ENCODE data around the gene LMAN2L. TPM values are rescaled to one million over a fixed set of nuclear protein-coding genes. Genes with fewer than 3 reads are reported as not detected.

Gene LMAN2L
- total and polyA plus RNA-seq, 2 donors (not counting 1 experiment from before 2014, with no cell fraction given) = 24.7 to 41.1 TPM

DNA sequence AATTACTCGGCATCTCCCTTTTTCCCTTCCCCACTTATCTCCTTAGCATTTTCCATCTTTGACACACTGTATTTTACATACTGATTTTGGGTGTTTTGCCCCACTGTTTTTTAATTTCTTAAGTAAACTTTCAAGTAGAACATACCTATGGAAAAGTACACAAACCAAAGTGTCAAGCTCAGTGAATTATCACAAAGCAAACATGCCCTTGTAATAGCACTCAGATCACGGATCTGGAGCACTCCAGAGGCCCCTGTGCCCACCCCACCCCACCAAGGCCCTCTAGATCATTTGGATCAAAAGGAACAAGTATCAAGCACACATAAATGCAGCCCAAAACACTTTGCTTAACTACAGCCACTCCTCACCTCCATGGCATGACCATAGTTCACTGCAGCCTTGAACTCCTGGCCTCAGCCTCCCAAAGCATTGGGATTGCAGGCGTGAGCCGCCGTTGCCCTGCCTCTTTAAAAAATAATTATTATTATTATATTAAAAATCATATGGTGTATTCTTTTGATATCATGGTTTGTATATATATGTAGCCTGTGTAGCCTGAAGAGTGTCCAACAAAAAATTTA, 59.2 kb downstream of the LMAN2L start:
- no peak overlapping the region for H3K27ac ChIP-seq (ENCODE audit: insufficient read depth, low read length)
- no peak for DNase-seq (ENCODE audit: low read depth in 2 of 2)
- H3K9me3 ChIP-seq (ENCODE audit: control insufficient read depth, insufficient read depth, low read depth, low read length) = no peaks in the 10 kb centered on the region
- no peak overlapping the region for H2AFZ ChIP-seq (ENCODE audit: low read length)
- no peaks in the 10 kb centered on the region for H3K4me1 ChIP-seq (ENCODE audit: control insufficient read depth, extremely low read depth, insufficient read depth, low read length)
- H3K9ac ChIP-seq (ENCODE audit: insufficient read depth, low read length) = no peak overlapping the region
- H3K36me3 ChIP-seq (ENCODE audit: control insufficient read depth, insufficient read depth, low read length) = no peaks in the 10 kb centered on the region
- H3K27me3 ChIP-seq (ENCODE audit: control insufficient read depth, insufficient read depth, low read length) = peaks cover 10% of the 10 kb centered on the region
- H3K4me2 ChIP-seq (ENCODE audit: extremely low read depth, insufficient read depth, low read length) = no peak overlapping the region
- H3K4me3 ChIP-seq (replicated peaks in 1 of 4; ENCODE audit: control extremely low read depth in 1 of 4, insufficient read depth in 1 of 4, low read depth in 3 of 4, low read length in 4 of 4) = no peak overlapping the region
- TF ChIP-seq EZH2 (IDR thresholded peaks at IDR 0.05; ENCODE audit: low read length, missing control alignments) = no peak
- TF ChIP-seq, protein P1, sequence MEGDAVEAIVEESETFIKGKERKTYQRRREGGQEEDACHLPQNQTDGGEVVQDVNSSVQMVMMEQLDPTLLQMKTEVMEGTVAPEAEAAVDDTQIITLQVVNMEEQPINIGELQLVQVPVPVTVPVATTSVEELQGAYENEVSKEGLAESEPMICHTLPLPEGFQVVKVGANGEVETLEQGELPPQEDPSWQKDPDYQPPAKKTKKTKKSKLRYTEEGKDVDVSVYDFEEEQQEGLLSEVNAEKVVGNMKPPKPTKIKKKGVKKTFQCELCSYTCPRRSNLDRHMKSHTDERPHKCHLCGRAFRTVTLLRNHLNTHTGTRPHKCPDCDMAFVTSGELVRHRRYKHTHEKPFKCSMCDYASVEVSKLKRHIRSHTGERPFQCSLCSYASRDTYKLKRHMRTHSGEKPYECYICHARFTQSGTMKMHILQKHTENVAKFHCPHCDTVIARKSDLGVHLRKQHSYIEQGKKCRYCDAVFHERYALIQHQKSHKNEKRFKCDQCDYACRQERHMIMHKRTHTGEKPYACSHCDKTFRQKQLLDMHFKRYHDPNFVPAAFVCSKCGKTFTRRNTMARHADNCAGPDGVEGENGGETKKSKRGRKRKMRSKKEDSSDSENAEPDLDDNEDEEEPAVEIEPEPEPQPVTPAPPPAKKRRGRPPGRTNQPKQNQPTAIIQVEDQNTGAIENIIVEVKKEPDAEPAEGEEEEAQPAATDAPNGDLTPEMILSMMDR (conservative IDR thresholded peaks at IDR 0.05 in 1 of 2, IDR thresholded peaks at IDR 0.05 in 1 of 2; ENCODE audit: low read depth in 1 of 2, low read length in 2 of 2) = no peak
- H4K20me1 ChIP-seq (ENCODE audit: control insufficient read depth, extremely low read depth, insufficient read depth, low read length) = no peaks in the 10 kb centered on the region
- no peaks in the 10 kb centered on the region for H3K79me2 ChIP-seq (ENCODE audit: control insufficient read depth, insufficient read depth, low read length)

DNA sequence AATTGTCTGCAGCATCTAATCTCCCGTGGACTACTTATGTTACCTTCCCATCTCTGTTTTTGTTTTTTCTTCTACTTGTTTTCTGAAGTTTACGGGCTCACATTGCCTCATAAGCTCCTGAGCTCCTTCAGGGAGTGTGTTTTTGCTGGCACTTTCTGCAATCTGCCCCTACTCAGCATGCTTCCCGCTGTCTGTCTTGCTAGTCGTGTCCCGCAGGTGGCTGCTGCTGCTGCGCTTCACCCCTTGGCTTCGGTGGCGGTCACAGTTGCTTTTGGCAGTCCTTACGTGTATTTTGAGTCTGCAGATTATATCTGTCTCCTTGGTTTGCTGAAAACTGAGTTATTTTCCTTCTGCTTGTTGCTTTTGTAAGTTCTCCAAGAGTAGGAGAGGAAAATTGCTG, 60.0 kb downstream of the LMAN2L start:
- no peak overlapping the region for H3K4me2 ChIP-seq (ENCODE audit: extremely low read depth, insufficient read depth, low read length)
- H3K27me3 ChIP-seq (ENCODE audit: control insufficient read depth, insufficient read depth, low read length) = peaks cover 7% of the 10 kb centered on the region
- H3K27ac ChIP-seq (ENCODE audit: insufficient read depth, low read length) = no peak overlapping the region
- H3K36me3 ChIP-seq (ENCODE audit: control insufficient read depth, insufficient read depth, low read length) = no peaks in the 10 kb centered on the region
- DNase-seq (ENCODE audit: low read depth in 2 of 2) = peak in 1 of 2 donors; percentile 5
- H3K9me3 ChIP-seq (ENCODE audit: control insufficient read depth, insufficient read depth, low read depth, low read length) = no peaks in the 10 kb centered on the region
- TF ChIP-seq EZH2 (IDR thresholded peaks at IDR 0.05; ENCODE audit: low read length, missing control alignments) = no peak
- TF ChIP-seq, protein P1 (conservative IDR thresholded peaks at IDR 0.05 in 1 of 2, IDR thresholded peaks at IDR 0.05 in 1 of 2; ENCODE audit: low read depth in 1 of 2, low read length in 2 of 2) = no peak
- no peak overlapping the region for H2AFZ ChIP-seq (ENCODE audit: low read length)
- H3K4me3 ChIP-seq (replicated peaks in 1 of 4; ENCODE audit: control extremely low read depth in 1 of 4, insufficient read depth in 1 of 4, low read depth in 3 of 4, low read length in 4 of 4) = no peak overlapping the region
- H3K9ac ChIP-seq (ENCODE audit: insufficient read depth, low read length) = no peak overlapping the region
- H3K79me2 ChIP-seq (ENCODE audit: control insufficient read depth, insufficient read depth, low read length) = no peaks in the 10 kb centered on the region
- no peaks in the 10 kb centered on the region for H4K20me1 ChIP-seq (ENCODE audit: control insufficient read depth, extremely low read depth, insufficient read depth, low read length)
- H3K4me1 ChIP-seq (ENCODE audit: control insufficient read depth, extremely low read depth, insufficient read depth, low read length) = no peaks in the 10 kb centered on the region

DNA sequence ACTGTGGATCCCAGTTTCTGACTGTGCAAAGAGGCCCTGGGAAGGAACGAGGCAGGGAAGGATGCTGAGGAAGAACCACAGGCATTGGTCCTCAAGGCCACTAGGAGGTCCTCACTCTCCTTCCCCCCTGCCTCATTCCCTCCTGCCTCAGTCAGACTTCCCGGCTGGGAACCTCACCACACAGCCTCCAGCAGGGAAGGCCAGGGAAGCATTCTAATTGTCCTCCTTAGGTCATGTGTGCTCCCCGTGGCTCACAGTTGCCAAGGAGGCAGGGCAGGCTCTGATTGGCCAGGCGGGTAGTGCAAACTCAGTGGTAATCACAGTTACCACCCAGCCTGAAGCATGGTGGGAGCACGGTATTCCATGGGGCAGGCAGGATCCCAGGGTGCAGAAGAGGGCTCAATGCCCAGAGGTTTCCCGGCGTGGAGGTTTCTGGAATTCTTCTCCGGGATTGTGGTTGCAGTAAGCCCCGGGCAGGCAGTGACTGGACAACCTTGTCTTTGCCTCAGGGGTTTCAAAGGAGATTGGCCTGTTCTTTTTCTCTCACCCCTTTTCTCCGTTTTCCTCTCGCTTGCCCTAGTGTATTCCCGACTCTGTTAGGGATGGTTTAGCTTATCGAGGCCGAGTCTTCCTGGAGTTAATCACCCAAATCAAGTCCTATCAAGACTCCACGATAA, 70.2 kb downstream of the LMAN2L start:
- H2AFZ ChIP-seq (ENCODE audit: low read length) = no peak overlapping the region
- no peak overlapping the region for H3K4me2 ChIP-seq (ENCODE audit: extremely low read depth, insufficient read depth, low read length)
- no peaks in the 10 kb centered on the region for H3K9me3 ChIP-seq (ENCODE audit: control insufficient read depth, insufficient read depth, low read depth, low read length)
- no peak overlapping the region for H3K27ac ChIP-seq (ENCODE audit: insufficient read depth, low read length)
- peaks cover 2% of the 10 kb centered on the region for H3K27me3 ChIP-seq (ENCODE audit: control insufficient read depth, insufficient read depth, low read length)
- no peak for DNase-seq (ENCODE audit: low read depth in 2 of 2)
- no peak overlapping the region for H3K4me3 ChIP-seq (replicated peaks in 1 of 4; ENCODE audit: control extremely low read depth in 1 of 4, insufficient read depth in 1 of 4, low read depth in 3 of 4, low read length in 4 of 4)
- TF ChIP-seq EZH2 (IDR thresholded peaks at IDR 0.05; ENCODE audit: low read length, missing control alignments) = no peak
- TF ChIP-seq, protein P1 (conservative IDR thresholded peaks at IDR 0.05 in 1 of 2, IDR thresholded peaks at IDR 0.05 in 1 of 2; ENCODE audit: low read depth in 1 of 2, low read length in 2 of 2) = no peak
- no peaks in the 10 kb centered on the region for H3K79me2 ChIP-seq (ENCODE audit: control insufficient read depth, insufficient read depth, low read length)
- no peak overlapping the region for H3K9ac ChIP-seq (ENCODE audit: insufficient read depth, low read length)
- H4K20me1 ChIP-seq (ENCODE audit: control insufficient read depth, extremely low read depth, insufficient read depth, low read length) = no peaks in the 10 kb centered on the region
- no peaks in the 10 kb centered on the region for H3K36me3 ChIP-seq (ENCODE audit: control insufficient read depth, insufficient read depth, low read length)
- no peaks in the 10 kb centered on the region for H3K4me1 ChIP-seq (ENCODE audit: control insufficient read depth, extremely low read depth, insufficient read depth, low read length)
